Measurements from ENCODE around the gene TSHR. TPM values are rescaled to one million over a fixed set of nuclear protein-coding genes. Genes with fewer than 3 reads are reported as not detected.

TSHR gene
- total RNA-seq, 1 donor from 2014 or later: not detected

DNA sequence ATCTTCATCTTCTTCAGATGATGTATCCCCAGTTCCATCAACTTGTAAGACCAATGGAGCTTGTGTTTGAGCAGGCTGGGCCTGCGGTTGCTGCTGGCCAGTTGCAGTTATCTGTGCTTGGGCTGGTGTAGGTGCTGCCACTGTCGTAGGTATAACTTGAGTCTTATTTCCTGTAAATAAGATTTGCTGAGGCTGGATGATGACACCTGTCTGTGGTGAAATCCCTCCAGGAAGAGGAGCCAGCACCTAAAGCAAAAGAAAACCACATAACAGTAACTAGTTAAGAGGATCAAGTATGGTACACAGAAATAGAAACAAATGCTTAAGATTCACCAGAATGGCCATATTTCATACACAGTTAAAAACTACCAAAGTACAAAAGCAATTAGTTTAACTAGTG lies 237.2 kb downstream of the TSHR start:
- DNase-seq (no peak), ATAC-seq (ENCODE audit: poor library complexity) (no peak)
- intact Hi-C loops (cut with DNase I): no loop called here

DNA sequence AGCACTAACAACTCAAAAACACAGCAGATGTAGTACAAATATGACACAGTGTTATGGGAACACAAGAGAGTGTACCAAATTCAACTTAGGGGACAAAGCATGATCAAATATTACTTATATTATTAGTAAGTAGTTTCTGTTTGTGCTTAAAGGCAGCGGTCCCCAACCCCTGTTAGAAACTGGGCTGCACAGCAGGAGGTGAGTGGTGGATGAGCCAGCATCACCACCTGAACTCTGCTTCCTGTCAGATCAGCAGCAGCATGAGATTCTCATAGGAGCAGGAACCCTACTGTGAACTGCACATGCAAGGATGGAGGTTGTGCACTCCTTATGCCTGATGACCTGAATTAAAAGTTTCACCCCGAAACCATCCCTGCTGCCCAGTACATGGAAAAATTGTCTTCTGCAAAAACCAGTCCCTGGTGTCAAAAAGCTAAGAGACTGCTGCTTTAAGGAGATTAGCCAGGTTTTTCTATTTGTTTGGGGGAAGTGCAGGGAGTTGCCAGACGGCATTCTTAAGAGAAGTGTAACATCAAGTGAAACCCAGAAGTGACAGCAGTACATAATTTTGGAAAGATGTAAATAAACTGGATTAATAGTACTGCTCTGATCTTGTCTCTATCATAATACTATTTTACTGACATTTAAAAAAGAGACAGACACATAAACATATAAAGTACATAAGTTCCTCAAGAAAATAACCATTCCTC lies 238.7 kb downstream of the TSHR start:
- intact Hi-C loops (cut with DNase I): no loop called here
- ATAC-seq (ENCODE audit: poor library complexity) (no peak), DNase-seq (no peak)

Other genes starting within 250 kb of the TSHR start
- gene CEP128, start 13.9 kb upstream of the TSHR start, total RNA-seq: 3.9 TPM